22Rv1 (cell line): ENCODE results near the gene RAB31.

Experiments used
- ZFX ChIP-seq: fragments of 450-650 bp; IDR thresholded peaks from 2 replicates; pipeline ENCODE4 v1.6.1; 2017; ENCODE audit warnings: antibody characterized with exemption, borderline replicate concordance
- TF ChIP-seq, protein P1 (sequence below): fragments of 450-650 bp; IDR thresholded peaks from 2 replicates; pipeline ENCODE4 v1.5.1; 2017; ENCODE audit warnings: mild to moderate bottlenecking

DNA sequence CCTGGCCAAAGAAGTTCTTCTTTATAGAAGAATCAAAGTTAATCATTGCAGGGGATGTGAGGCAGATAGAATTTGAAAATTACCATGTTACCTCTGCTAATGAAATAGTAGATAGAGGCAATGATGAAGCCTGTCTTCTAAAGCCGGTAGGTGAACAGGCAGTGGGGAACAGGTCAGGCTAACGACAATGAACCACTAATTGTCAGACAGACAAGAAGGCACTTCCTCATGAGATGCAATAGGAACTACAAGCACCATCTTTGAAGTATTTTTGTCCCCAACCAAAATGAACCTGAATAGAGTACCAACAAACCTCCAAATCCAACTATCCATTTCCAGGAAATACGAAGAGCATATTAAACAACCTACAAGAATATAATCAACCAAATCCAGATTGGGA is 41.6 kb upstream of the RAB31 start:
- TF ChIP-seq, protein P1, sequence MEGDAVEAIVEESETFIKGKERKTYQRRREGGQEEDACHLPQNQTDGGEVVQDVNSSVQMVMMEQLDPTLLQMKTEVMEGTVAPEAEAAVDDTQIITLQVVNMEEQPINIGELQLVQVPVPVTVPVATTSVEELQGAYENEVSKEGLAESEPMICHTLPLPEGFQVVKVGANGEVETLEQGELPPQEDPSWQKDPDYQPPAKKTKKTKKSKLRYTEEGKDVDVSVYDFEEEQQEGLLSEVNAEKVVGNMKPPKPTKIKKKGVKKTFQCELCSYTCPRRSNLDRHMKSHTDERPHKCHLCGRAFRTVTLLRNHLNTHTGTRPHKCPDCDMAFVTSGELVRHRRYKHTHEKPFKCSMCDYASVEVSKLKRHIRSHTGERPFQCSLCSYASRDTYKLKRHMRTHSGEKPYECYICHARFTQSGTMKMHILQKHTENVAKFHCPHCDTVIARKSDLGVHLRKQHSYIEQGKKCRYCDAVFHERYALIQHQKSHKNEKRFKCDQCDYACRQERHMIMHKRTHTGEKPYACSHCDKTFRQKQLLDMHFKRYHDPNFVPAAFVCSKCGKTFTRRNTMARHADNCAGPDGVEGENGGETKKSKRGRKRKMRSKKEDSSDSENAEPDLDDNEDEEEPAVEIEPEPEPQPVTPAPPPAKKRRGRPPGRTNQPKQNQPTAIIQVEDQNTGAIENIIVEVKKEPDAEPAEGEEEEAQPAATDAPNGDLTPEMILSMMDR: no peak
- TF ChIP-seq ZFX: no peak
